Right forelimb (tissue), 1 donor: Measurements from ENCODE around the gene MTSS2.

Experiments
- DNase-seq: peaks from one replicate; pipeline ENCODE4 v3.0.0-alpha.2; 2018

MTSS2 gene, protein sequence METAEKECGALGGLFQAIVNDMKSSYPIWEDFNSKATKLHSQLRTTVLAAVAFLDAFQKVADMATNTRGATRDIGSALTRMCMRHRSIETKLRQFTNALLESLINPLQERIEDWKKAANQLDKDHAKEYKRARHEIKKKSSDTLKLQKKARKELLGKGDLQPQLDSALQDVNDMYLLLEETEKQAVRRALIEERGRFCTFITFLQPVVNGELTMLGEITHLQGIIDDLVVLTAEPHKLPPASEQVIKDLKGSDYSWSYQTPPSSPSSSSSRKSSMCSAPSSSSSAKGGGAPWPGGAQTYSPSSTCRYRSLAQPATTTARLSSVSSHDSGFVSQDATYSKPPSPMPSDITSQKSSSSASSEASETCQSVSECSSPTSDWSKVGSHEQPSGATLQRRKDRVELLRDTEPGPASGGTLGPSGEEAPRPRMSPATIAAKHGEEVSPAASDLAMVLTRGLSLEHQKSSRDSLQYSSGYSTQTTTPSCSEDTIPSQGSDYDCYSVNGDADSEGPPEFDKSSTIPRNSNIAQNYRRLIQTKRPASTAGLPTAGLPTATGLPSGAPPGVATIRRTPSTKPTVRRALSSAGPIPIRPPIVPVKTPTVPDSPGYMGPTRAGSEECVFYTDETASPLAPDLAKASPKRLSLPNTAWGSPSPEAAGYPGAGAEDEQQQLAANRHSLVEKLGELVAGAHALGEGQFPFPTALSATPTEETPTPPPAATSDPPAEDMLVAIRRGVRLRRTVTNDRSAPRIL

DNA sequence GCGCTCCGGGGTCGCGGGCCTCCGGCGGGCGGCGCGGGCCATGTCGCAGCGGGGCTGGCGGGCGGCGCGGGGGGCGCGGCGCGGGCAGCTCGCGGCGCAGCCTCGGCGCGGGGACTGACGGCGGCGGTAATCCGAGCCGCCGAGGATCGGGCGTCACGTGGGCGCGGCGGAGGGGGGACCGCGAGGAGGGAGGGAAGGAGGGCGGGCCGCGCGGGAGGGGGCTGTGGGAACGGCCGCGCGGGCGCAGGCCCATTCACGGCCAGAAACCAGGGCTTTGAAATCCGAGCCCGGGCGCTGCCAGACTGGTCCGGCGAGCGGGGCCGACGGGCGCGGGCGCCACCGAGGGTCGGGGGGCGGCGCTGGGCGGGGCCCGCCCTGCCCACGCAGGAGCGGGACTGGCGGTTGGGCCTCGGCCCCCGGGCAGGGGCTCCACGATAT lies at the start of gene MTSS2:
Gene MTSS2, minus strand, starts transcription at position 116 of the 438 bp plus-strand sequence. CDS start 262 bp downstream, outside the sequence.
- DNase-seq: peak; percentile 93

GRCh38 chr16:70735141-70735979 lies 49.5 kb upstream of the MTSS2 start:
- peak; percentile 72 for DNase-seq

DNA sequence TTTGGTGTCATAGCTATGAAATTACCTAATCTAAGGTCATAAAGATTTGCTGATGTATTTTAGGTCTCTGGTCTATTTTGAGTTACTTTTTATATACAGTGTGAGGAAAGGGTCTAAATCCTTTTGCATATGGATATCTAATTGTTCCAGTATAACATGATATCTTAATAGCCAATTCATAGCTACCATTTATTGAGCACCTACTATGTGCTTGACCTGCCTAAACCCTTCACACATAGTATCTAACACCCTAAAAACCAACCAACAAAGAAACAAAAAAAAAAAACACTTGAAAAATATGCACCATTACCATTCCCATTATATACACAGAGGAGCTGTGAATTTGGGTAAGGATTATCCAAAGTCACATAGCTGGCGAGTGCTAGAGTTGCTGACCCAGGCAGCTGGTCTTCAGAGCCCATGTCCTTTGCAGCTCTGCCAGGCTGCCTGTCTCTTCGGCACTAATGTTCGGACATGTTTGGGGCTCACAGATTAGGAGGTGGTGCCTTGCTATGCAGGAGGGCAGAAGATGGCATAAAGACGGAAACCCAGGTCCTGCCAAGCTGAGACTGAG lies 48.8 kb upstream of the MTSS2 start:
- no peak for DNase-seq

GRCh38 chr16:70730944-70731343 lies 45.1 kb upstream of the MTSS2 start:
- DNase-seq: no peak

DNA sequence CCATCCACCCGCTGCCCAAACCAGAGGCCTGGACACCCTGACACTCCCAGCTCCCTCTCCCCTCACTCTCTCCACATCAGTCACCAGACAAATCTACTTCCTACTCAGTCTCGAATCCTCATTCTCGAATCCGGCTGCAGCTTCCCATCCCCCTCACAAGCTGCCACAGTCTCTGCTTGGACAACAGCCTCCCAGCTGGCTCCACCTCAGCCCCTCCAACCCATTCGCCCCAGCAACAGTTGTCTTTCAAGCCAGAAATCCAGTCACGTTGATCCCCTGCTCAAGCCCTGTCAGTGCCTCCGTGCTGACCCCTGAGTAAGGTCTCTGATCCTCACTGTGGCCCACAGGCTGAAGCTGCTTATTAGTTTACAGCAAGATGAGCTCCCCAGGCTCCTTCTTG lies 44.2 kb upstream of the MTSS2 start:
- no peak for DNase-seq

GRCh38 chr16:70729292-70729691 lies 43.4 kb upstream of the MTSS2 start:
- DNase-seq: no peak

DNA sequence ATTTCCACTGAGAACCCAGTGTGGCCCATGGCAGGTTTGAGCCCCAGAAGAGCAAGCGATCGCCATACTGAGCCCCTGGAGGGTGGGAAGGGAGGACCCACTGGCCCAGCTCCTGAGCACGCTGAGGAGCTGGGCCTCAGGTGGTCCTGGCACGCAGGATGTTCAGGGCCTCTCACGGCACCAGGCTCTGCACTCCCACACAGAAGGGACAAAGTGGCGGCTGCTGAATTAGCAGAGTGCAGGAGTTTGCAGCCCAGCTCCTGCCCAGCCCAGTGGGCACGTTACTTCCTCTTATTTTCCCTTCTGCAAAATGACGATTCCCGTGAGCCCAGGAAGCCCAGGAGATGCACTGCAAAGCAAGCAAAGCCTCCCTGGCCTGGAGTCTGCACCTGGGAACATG lies 42.3 kb upstream of the MTSS2 start:
- no peak for DNase-seq

GRCh38 chr16:70726892-70727361 lies 41.1 kb upstream of the MTSS2 start:
- DNase-seq: peak; percentile 82

- peak; percentile 85 for DNase-seq
These were observed 40.3 kb upstream of the MTSS2 start for GRCh38 chr16:70725912-70726828.

DNA sequence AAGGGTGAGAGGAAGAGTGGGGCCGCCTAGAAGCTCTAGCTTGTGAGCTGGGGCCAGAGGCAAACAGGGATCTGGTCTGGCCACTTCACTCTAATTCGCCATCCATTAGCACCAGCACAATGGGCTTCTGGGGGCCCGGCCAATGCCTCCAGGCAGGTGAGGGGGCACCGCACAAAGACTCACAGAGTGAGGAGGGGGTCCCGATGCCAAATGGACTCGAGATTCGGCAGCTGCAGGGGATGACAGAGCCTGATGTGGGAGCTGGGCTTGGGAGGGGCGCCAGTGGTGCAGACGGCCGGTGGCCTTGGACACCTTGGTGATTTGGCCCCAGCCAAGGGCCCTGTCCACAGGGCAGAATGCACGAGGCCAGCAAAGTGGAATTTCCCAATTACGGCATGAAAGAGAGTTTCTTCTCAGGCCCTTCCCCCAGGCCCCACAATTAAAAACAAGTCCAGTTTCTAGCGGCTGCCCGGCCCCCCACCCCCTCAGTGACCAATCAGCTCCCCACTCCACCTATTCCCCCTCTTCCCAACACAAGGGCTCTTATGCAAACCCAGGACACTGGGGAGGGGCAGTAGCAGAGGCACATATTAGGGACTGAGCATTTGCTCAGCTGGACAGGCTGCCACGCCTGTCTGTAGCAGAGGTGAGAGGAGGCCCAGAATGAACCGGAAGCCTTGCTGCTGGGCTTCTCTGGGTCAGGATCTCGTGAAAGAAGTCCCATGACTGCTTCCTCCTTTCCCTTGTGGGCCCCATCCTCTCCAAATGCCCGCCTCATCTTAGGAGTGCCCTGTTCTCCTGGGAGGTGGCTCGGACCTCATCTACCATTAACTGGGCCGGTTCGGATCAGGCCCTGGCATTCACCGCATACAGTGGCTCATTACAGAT lies 39.4 kb upstream of the MTSS2 start:
- peak; percentile 73 for DNase-seq

- DNase-seq: no peak
These were observed 38.5 kb upstream of the MTSS2 start for GRCh38 chr16:70724146-70725023.

- no peak for DNase-seq
These were observed 37.9 kb upstream of the MTSS2 start for GRCh38 chr16:70723740-70724145.

- DNase-seq: no peak
These were observed 35.5 kb upstream of the MTSS2 start for GRCh38 chr16:70721202-70721963.

DNA sequence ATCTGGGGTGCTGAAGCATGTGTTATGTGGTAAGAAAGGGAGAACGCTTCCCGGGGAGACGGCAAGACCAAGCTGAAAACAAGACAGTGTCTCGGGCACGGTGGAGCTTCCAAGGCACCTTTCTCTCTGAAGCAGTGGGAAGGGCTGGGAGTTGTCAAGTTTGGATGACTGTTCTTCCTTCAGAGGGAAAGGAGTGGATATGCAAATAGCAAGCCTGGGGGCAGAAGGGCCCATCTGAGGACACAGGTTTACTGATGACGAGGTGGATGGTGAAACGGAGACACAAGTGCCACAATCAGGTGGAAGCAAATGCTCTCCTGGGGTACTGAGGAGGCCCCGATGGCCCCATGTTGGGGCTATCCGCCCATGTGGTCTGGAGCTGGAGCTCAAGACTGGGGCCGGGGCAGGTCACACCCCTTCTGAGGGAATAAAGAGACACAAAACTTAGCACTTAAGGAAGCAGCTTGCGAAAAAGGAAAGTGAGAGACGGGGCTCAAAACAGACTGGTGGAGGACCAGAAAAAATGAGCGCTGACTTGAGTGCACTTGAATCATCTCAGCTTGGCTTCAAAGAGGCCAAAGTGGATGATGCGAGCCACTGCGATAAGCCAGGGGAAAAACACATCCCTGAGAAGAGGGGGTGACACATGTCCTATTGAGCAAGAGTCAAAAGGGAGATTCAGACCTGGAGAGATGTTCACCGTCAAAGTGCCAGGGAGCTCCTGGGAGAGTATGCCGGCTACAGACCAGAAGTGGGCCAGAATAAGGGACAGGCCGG lies 34.8 kb upstream of the MTSS2 start:
- DNase-seq: no peak

- no peak for DNase-seq
These were observed 31.2 kb upstream of the MTSS2 start for GRCh38 chr16:70717065-70717464.

DNA sequence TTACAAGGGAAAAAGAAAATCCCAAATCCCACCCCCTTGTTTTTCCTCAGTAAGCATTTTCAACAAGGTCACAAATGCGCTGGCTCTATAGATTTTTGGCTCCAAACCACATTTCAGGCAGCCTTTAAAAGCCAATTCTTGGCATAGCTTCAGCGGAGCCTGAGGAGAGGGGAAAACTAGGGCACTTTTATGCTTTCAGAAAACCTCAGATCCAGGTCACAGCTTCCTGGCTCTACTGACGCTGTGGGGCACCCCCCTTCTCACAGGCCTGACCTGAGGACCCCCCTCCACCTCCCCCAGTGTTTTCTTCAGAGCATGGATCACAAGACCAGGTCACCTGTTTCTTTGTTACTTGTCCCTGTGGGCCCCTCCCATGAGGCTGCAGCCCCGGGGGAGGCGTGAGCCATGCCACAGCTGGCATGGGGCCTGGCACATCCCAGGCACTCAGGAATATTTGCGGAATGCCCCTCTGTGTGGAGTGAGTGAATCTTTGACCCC lies 30.1 kb upstream of the MTSS2 start:
- no peak for DNase-seq

DNA sequence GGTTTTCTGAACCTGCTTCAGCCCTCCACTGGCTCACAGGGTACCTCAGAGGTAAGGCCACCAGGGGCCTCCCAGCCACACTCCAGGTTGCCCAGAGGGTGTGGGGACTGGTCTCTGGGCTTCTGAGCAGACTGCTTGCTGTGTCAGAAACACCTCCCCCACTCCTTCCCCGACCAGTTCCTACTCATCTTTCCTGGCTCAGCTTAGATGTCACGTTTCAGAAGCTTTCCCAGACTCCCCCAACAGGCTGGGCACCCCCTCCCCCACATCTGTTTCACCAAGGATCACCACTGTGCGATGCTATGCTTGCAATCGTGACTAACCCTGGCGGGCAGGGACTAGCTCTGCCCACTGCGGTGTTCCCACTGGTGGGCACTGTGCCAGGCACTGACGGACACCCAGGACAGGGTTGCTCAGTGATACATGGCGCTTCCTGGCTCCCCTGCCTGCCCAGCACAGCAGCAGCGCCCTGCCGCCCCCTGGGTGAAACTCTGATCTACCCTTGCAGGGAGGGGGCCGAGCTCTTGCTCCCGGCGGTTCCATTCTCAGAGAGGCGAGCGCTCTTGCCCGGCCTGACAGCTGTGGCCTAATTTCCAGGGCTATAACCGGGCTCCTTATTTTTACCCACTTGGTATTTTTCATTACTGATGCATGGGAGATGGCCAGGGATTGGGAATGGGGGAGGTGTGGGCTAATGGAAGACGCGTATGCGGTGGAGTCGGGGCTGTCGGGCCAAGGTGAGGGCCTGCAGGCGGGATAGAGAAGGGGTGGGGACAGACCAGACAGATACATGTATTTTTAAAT lies 29.4 kb upstream of the MTSS2 start:
- DNase-seq: no peak
